GM19395 (cell line): ENCODE results near the gene TMTC1.

Experiments
- ATAC-seq: cut with Tn5 transposase; IDR thresholded peaks from one replicate; pipeline ENCODE4 v1.9.1; 2021; ENCODE audit warnings: mild to moderate bottlenecking, moderate library complexity; ENCODE audit not compliant: unreplicated experiment

The TMTC1 gene

DNA sequence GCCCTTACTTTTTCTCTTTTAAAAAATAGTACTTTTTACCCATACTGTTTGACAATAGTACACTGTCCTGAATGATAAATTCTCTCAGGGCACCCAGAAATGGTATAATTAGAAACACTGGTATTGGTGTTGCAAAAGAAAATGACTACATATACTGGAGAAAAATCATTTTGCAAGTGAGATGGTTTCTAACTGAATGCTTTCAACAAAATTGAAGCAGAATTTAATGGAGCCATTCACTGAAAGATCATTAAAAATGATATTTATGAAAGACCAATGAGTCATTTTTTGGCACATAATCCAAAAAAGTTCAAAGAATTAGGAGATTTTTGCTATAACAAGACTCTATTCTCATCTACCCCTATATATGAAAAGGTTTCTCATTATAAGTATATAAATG, 68.8 kb downstream of the TMTC1 start:
- ATAC-seq = no peak

DNA sequence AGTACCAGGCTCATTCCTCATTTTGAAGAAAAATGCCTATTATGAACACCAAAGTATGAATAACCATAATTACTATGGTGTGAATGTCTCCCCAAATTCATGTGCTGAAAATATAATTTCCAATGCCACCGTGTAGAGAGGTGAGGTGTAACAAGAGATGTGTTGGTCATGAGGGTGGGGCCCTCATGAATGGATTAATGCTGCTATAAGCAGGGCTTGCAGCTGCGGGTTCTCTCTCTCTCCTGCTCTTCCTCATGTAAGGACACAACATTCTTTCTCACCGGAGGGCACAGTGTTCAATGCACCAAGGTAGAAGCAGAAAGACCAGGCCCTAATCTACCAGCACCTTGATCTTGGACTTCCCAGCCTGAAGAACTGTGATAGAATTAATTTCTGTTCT, 70.0 kb downstream of the TMTC1 start:
- ATAC-seq = no peak

DNA sequence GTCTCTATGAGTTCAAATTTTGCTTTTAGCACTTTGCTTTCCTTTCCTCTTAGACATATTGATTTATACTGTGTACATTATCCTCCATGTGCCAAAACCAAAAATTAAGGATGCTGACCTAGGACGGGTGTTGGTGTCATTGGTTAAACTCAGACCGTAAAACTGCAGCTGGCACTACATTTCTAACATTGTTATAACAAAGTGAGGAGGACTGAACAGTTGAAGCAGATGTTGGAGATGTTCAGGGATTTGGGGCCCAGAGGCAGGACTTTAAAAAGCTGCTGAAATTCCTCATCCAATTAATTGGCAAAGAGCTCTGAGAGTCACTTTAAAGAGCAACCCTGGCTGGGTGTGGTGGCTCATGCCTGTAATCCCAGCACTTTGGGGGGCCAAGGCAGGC, 72.4 kb downstream of the TMTC1 start:
- no peak for ATAC-seq

DNA sequence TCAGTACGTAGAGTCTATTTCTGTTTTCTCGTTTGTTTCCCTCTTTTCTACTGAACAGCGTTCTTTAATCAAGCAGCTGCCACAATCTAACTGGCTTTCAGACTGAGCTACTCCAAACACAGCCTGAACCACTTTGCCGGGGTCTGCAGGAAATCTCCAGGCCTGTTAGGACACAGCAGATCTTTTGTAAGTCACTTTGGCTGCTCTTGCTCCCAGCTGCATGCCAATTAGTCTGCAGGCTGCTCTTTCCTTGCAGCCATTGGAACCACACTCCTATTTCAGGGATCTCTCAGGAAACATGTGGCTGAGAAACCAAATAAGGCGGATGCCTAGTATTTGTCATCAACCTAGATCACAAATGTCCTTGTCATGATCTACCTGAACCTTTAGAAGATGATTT, 73.6 kb downstream of the TMTC1 start:
- no peak for ATAC-seq

DNA sequence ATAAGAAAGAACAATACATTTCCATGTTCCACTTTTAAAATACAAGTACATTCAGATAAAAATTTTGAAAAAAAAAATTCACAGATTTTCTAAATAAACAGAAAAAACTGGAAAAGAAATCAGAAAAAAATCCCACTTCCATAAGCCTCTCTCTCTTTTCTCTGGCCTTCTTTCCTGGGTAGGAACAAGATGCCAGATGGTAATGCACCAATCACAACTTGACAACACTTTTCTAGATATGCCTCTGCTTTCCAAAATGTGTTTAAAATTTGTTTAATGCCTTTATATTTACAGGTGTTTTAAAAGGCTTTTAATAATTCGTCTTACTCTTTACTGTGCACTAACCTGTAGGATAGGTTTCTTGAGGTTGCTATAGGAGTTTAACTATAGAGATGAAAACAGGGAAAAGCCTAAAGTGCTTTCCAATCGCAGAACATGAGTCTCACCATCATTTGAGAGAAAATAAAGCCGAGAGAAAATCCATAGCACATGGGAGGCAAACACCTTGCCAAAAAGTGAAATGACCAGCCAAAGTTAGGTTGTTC, 74.2 kb downstream of the TMTC1 start:
- no peak for ATAC-seq

DNA sequence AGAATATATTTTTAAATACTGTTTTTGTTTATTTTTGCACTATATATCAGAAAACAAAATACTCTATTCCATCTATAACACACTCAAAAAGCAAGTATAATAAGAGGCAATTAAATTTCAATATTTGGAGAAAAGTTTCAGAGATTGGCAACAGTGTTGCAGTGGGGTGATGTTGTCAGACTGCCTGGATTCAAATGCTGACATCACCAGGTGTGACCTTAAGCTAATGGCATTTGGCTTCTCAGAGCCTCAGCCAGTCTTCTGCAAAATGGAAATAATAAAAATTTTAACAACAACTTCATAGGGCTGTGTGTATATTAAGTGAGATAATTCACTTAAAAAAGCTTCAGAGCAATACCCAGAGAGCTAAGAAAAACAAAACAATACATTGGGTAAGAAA, 74.7 kb downstream of the TMTC1 start:
- ATAC-seq = no peak

DNA sequence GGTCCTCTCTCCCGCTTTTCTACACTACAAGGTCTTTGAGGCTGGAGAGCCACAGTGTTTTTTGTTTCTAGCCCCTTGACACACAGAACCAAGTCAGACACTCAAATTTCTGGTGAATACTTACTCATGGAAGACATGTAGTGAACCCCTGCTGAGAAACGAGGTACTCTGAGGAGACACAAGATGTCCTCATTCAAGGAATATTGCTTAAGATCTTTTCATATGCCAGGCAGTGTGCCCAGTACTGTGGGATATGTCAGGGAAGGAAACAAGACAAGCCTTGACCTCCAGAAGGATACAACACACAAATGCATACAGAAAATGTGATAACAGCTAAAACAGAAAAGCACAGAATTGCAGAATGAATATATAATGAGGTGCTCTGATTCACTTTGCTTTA, 75.9 kb downstream of the TMTC1 start:
- no peak for ATAC-seq

DNA sequence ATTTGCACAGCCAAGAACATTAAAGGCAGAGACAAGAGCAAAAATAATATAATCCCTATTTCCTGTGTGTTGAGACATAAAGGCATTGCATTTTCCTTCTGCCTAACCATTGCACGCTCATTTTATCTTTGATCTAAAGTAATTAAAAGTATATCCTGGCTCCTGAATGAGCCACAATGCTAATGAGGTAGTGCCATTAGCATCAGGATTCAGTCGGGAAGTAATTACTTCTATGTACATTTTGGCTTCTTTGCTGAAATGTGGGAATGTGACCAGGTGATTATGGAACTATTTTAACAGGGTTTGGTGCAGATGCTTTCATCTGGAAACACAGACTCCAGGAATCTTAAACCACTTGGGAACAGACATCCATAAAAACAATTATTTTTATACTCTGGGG, 77.4 kb downstream of the TMTC1 start:
- no peak for ATAC-seq

DNA sequence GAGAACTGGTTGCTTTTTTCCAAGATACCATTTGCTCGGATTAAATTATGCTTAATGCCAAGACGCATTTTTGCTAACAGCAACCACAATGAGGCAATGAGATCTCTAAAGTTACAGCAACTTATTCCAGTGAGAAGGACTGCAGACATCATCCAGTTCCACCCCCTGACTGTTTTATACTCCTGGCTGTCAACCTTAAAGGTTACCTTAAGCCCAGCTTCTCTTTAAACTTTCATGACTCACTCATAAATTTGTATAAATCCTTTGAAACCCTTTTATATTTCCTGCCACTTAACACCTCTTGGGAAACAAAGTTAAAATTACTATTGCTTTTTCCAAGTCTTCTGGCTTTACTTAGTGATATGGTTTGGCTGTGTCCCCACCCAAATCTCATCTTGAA, 80.2 kb downstream of the TMTC1 start:
- no peak for ATAC-seq

DNA sequence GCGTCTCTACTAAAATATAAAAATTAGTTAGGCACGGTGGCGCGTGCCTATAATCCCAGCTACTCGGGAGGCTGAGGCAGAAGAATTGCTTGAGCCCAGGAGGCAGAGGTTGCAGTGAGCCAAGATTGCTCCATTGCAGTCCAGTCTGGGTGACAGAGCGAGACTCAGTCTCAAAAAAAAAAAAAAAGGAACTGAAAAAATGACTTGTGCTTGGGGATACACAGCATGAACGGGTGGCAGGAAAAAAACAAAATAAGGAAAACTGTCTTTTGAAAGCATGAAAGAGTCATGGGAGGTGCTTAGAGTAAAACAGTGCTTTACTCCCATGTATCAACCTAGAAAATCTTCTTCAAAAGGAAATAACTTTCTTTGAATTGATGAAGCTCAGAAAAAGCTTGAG, 80.8 kb downstream of the TMTC1 start:
- ATAC-seq = no peak

DNA sequence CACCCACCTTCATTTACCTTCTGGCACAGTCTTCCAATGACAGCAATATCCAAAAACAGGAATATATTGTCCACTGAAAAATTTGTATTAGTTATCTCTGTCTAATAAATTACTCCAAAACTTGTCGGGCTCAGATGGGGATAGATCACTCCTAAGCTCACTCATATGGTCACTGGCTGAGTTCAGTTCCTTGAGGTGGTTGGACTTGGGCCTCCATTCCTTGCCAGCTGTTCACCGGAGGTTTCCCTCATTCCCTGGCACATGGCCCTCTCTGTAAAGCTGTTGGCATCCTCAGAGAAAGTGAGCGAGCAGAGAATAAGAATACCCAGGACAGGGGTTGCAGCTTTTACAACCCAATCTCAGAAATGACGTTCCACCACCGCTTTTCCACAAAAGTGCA, 81.5 kb downstream of the TMTC1 start:
- ATAC-seq = no peak

DNA sequence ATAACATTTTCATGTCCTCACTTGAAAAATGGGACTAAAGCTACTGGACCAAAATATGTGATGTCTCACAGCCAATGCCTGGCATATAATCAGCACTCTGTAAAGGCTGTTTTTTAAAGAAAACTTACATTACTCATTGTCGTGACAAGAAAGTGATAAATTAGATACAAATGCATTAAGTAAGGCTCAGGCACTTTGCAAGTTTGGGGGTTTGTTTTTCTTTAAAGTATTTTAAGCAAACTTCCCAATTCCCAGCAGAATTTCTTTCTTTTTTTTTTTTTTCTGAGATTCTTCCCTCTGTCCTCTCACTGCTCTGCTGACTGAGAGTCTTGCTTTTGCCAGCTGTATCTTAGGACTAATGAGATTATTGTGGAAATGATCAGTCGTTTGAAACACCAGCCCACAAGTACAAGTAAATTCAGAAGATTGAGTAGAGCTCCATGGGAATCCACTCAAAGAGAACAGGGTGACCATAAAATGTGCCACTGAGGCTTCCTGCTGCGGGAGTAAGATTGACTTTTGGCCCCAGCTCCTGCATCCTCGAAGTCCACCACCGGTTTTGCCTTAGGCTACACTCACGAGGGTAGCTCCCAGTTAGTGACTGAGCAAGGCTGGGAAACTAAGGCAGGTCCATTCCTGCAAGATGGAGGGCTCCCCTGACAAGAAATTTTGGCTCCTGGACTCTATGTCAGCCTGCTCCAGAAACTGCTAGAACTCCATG, 82.8 kb downstream of the TMTC1 start:
- ATAC-seq = no peak

DNA sequence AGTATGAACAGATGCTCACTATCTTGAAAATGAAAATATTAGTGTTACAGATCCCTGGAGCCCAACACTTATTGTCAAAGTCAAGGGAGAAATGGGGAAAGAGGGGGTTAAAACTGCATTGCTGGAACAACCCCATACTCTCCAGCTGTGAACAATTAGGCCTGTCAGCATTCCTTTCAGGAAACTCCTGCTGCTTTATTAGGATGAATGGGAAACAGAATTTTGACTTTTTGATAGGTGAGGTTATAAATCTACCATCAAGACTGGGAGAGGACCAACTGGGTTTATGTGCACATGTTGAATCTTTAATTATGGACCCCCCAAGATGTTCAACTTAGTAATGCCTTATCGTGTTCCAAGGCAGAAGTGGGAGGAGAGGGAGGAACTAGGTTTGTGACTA, 85.0 kb downstream of the TMTC1 start:
- ATAC-seq = no peak

DNA sequence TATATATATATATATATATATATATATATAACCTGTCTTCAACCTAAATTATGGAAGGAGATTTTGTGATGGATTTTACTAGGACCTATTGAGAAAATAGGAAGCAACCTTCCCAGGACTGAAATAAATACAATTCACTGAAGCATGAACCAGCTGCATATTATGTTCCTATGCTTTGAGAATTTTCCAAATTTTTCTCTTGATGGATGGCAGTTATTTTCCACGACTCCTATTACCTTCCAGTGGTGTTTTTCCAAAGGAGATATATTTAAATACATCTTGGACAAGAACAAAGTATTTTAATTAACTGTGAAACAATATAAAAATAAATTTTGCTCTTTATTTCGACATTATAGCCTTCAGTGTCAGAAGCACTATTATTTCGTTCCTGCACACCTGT, 87.9 kb downstream of the TMTC1 start:
- no peak for ATAC-seq

DNA sequence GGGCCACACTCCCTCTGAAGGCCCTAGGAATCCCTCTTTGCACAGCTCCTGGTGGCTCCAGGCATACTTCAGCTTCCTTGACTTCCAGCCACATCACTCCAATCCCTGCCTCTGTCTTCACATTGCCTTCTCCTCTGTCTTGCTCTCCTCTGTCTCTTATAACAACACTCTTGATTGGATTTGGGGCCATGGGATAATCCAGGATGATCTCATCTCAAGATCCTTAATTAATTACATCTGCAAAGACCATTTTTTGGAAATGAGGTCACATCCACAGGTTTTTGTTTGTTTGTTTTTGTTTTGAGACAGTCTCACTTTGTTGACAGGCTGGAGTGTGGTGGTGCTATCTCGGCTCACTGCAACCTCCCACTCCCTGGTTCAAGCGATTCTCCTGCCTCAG, 88.7 kb downstream of the TMTC1 start:
- no peak for ATAC-seq

DNA sequence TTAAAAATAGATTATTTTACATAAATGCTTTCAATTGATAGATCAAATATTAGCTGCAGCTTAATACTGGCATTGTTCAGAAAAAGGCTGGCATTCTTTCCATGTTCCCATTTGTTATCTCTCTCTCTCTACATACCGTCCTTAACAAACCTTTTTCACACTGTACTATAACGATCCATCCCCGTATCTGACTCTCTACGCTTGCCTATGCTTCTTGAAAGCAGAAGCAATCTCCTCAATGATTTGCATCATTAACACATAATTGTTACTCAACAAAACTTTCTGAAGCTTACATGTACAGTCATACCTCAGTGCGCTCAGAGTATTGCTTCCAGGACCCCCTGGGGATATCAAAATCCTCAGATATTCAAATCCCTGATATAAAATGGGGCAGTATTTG, 89.7 kb downstream of the TMTC1 start:
- no peak for ATAC-seq

DNA sequence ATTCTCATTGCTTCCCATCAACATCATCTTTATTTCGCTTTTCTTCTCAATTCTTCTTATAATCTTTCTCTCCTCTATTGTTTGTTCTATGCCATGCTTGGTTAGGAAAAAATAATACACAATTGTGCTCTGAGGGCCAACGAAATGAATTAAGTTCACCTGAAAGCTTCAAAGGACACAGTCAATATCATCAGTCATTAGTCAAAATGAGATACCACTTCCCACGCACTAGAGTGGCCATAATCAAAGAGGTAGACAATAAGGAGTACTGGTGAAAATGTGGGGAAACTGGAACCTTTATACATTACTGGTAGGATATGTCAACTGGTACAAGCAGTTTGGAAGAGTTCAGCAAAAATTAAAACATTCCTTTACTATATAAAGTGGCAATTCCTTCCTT, 91.5 kb downstream of the TMTC1 start:
- ATAC-seq = no peak

DNA sequence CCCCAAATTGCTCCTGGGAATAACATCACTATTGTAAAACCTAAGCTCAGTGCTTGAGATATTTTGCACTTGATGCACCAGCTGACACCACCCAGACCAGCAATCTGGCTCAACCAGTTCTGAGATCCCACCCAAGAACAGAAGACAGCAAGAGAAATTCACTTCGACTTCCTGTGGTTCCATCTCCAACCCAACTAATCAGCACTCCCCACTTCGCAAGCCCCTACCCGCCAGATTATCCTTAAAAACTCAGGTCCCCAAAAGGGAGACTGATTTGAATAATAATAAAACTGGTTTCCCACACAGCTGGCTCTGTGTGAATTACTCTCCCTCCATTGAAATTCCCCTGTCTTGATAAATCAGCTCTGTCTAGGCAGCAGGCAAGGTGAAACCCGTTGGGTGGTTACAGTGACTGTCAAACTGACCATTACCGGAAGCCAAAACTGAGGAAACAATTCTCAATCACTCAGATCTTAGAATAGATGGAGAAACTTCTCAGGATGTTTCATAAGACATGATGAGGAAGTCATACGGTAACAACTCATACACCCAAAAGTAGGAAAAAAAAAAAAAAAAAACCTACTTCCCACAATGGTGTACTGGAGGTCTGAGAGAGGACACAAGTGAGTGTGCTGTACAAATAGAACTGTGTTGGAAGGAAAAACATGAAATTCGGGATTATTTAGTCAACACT, 92.4 kb downstream of the TMTC1 start:
- no peak for ATAC-seq

DNA sequence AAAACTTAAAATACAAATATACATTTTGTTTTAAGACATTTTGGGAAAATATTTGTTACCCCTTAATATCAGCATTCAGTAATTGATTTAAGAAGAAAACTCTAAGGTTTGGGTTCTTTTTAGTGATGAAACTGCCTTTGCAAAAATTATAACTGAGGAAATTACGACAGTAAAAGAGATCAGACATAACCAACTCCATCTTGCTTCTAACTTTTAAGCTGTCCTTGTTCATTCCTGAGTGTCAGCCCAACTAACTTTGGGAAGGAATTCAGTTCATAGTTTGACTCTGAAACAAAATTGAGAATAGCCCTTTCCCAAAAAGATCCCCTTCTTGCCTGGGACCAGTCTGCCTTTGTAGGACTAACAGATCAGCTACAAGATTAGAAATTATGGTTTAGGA, 93.0 kb downstream of the TMTC1 start:
- no peak for ATAC-seq

DNA sequence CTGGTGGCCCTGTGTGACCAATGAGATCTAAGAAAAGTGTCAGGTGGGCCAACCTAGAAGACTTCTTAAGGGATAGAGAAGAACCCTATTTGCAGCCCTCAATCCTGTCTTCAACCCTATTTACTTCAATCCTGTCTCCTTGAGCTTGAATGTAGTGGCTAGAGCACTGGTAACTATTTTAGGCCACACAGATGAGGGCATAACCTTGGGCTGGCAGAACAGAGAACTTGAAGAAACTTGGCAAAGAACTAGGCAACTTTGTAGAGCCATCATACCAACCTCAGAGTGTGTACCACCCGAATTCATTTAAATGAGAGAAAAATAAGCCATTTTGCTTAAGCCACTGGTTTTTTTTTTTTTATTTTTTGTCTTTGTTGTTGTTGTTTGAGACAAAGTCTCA, 94.8 kb downstream of the TMTC1 start:
- ATAC-seq = no peak

DNA sequence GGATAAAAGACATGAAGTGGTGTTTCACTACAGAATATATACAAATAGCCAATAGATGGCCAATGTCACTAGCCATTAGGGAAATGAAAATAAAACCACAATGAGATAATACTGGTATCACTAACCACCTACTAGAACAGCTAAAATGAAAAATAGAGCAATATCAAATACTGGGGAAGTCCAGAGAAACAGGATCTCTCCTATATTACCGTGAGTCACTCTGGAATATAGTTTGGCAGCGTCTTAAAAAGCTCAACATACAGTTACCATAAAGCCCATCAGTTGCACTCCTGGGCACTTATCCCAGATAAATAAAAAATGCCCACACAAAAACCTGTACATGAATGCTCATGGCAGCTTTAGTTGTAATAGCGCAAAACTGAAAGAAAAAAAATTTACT, 101.7 kb downstream of the TMTC1 start:
- ATAC-seq = no peak

DNA sequence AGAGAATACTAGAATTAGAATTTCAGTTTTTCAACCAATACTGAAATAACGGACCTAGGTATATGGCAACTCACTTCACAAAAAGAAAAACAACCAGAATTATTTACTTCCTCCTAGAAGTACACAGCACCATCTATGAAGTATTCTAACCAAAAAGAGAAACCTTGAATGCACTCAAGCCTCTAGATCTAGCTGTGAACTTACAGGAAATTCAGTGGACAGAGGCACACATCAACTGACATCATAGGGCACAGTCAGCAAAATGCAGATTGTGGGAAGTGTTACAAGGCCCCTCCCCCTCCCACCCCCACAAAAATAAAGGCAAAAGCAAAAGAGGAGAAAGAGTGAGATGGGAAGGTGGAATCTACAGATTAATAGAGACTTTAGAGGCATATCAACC, 102.4 kb downstream of the TMTC1 start:
- ATAC-seq = no peak

DNA sequence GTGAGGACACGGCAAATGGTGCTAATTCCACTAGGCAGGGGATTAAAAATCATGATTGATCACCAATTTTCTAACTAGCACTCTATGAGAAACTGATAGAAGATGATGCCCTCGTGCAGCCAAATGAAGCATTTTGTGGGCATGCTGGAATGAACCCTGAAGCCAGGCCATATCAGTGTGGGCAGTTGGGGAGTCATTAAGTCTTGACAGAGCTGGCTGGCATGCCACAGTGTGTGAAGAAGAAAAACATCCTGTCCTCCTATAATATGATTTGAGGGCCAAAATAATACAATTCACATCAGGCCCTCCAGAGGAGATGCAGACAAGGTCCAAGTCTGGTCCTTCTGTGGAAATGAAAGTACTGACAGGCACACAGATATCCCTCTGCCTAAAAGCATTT, 107.1 kb downstream of the TMTC1 start:
- ATAC-seq = no peak
